NCI-H526 treated with DMSO at 0.1 percent for 48 hours (cell line): ENCODE measurements around the gene PFKFB3.
"Not testable (repeated sequence)": the region's sequence is repeated elsewhere in the genome, so short reads cannot be mapped to it uniquely, and the experiment has no call there.

ENCODE experiments used
- DNase-seq: peaks from one replicate; lab custom pipeline; 2025; lab: John Stamatoyannopoulos, UW

Gene PFKFB3

DNA sequence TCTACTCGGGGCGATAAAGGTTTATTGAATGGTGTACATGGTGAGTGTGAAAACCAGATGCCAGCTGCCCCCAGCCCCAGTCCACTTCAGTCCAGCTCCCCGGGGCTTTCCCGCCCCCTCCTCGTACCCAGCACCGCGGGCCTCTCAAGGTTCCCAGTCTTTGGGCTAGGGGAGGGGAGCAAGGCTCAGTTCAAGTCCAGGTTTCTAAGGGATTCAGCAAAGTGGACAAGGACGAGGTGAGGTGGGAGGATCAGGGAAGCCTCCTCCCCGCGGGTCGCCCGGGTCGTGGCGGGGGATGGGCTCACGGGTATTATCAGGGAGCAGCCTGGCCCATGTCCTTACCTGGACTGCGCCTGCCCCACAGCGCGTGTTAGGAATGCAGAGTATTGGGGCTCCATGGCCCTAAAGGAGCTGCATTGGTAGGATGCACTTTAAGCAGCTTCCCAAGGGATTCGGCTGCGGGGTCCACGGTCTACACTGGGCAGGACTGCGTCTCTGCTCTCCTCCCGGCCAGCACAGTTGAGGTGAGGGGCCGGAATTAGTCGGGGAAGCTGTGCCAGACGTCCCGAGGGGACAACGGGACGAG, 541 bp upstream of the PFKFB3 start:
- no peak for DNase-seq

DNA sequence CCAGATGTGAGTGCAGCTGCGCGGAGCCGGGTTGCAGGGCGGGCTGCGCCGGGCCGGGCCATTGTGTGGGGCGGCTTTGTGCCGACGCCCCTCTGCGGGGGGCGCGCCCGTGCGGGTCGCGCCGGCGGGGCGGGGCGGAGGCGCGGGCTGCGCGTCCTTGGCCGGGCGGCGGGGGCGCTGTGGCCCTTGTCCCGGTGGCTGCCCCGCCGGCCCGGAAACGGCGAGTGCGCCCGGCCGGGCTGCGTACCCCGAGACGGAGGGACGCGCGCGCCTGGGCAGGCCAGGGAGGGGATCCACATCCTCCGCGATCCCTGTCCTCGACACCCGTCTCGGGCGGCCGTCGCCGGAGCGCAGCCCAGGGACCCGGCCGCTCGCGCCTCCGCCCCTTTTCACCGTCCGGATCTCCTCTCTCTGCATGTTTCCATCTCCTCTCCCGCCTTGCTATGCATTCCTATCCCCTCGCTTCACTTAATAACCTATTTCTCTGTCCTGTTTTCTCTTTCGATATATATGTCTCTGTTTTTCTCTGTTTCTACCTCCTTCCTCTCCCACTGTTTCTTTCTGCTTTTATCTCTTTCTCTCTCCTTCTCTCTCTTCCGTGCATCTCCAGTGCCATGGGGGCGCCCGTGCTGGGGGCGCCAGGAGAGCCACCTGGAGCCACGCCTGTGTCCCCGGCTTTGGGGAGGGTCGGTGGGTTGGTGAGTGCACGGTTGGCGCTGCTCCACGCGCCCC, 765 bp downstream of the PFKFB3 start:
- no peak for DNase-seq

DNA sequence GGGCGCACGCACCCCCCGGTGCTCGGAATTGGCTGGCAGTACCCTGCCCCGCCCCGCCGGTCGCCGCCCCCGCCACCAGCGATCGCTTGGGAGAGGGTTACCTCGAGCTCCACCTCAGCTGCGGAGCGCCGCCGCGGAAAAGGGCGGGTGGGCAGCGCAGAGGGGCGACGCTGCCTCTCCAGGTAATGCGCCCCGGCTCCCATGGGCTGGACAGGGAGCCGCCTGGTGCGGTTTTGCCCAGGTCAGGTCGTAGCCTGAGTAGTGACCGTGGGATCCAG, 1.3 kb downstream of the PFKFB3 start:
- no peak for DNase-seq

DNA sequence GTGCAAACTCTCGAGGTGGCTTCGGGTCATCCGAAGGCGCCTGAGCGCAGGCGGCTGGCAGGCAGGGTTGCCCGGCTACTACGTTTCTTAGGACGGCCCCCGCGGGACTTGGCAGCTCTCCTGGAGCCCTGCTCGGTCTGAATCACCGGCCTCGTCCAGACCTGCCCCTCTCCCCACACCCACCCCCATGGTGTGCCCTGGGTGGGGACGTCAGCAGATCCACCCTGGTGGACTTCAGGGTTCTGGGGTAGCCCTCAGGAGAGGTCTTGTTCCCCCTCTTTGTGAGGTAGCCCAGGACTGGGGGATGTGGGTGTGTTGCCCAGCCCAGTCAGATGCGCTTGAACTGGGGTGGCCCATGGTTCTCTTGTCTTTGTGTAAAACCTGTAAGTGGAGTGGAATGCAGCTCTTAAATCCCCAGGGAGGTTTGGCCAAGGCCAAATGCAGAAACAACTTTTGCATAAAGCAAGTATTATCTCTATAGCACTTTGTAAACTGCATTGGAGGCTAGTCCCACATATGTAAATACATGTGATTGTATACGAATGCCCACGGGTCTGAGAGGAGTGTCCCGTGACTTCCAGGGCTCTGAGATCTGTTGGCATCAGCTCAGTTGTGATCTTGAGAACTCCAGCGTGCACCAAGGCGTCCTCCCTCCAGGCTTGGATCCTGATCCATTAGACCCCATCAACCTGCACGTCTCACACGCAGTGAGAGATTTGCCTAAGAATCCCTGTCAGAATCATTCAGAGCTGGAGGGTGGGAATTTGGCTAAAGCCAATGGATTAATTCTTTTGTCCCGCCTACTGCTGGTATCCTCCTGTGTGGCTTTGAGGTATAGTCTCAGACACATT, 1.8 kb downstream of the PFKFB3 start:
- peak; percentile 38 for DNase-seq

DNA sequence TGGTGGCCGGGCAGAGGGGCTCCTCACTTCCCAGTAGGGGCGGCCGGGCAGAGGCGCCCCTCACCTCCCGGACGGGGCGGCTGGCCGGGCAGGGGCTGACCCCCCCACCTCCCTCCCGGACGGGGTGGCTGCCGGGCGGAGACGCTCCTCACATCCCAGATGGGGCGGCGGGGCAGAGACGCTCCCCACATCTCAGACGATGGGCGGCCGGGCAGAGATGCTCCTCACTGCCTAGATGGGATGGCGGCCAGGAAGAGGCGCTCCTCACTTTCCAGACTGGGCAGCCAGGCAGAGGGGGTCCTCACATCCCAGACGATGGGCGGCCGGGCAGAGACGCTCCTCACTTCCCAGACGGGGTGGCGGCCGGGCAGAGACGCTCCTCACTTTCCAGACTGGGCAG, 3.8 kb downstream of the PFKFB3 start:
- DNase-seq, result not testable (repeated sequence)

DNA sequence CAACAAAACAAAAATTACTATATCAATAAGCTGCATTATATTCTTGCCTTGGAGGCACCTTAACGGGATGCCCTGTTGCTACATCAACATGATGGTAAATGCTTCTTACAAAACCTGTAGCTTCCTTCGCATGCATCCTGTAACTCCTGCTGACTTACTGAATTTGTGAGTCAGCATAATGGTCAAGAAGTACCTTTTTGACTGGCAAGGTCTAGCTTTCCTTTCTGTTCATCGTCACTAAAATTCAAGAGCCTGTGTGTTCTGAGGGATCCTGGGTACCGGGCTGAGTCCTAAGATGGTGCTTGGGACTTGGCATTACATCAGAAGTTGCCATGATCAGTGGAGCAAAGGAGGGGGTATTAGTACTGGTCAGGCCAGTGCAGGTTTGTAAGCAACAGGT, 4.9 kb downstream of the PFKFB3 start:
- no peak for DNase-seq

DNA sequence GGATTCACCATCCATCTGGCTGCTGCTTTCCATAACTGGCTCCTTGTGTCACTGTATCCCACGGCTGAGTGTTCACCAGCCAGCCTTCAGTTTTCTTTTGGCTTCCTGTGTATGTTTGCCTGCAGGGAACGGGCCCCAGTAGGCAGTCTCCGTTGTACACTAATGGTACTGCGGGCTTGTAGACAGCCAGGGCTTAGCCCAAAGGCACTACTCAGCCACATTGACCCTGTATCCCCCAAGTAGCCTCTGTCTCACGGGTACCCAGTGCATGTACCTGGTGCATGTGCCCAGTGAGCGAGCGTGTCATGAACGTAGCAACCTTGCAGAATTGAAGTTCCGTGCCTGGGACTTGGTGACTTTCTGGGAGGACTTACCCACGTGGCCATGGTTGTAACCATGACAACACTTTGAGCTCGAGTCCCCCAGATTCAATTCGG, 6.1 kb downstream of the PFKFB3 start:
- no peak for DNase-seq

DNA sequence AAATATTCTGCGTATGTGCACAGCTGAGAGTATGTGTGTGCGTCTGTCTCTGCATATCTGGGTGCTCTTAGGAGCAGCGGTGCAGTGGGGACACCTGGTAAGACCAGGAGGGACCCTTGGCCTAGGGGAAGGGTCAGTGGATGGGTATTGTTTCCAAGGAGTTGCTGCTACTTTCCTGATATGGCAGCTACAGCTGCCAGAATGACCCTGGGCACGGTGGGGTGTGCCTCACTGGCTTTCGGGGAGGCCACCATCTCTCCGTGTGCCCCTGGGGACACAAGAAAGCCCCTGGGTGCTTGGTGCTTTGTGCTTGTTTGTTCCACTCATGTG, 8.6 kb downstream of the PFKFB3 start:
- no peak for DNase-seq

DNA sequence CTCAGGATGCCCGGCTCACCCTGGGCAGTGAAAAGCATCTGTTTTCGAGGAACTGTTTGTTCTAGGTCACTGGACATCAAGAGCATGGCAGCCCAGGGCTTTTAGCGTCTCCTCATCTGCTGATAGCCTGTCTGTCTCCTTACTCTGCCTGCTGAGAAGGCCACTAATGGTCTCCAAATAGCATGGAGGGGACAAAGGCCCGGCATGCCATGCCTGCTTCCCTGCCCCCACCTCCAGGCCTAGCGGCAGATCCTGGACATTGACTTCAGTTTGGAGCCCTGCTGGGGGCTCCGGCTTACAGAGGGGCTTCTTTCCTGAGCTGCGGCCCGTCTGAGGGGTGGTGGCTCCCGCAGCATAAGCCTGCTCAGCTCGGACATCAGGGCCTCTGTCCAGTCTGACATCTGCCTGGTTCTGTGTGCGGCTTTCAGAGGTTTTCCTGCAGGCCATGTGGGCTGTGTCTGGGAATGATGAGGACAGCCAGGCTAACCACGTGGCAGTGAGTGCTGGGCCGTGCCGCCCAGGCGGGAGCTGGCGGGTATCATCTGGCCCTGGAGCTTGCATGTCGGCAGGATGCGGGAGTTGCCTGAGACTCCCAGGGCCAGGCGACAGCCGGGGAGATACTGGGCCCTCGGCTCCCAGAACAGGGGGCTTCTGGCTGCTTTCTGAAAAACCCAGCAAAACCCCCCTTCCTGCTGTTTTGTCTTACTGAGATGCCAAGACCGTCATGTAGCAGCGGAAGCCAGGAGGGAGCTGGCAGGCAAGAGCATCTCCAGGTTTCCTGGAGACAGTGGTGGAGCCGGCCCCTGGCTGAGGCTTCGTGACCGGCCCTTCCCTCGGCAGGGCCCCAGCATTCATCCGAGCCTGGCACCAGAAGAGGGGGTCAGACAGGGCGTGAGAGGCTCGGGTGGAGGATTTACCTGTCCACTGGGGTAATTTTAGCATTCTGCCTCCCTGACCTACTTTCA, 9.2 kb downstream of the PFKFB3 start:
- DNase-seq, result no peak

DNA sequence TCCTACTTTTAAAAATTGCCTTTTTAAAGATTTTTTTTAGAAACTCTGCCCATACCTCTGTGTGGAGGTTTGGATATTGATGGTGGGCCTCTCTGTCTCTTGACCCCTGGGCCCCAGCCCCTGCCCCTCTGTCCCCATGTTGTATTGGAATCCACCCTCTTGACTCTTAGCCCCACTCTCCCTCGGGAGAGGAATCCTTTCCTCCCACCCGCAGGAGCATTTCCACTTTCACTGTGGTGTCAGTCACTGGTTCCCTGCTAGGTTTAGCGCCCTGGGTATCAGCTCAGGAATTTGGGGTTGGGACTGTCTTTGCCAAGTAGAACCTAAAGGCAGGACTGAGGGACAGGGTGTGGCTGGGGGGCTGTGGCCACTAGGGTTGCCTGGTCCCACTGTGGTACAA, 10.1 kb downstream of the PFKFB3 start:
- no peak for DNase-seq

DNA sequence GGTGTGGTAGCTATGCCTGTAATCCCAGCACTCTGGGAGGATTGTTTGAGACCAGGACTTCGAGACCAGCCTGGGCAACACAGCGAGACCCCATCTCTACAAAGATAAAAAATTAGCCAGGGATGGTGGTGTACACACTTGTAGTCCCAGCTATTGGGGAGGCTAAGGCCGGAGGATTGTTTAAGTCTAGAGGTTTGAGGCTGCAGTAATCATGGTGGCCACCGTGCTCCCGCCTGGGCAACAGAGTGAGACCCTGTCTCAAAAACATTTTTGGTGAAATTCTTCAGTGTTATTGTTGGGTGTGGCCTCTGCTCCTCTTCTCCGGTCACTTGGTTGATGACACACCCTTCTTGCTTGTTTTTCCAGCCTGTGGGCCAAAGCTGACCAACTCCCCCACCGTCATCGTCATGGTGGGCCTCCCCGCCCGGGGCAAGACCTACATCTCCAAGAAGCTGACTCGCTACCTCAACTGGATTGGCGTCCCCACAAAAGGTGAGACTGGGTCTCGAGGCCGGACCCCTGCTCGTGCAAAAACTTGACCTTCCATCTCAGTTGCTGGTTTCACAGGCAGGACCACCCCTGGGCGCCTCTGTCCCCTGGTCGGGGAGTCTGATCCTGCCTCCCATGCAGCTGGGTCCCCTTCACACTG, 10.6 kb downstream of the PFKFB3 start:
- DNase-seq, result no peak

DNA sequence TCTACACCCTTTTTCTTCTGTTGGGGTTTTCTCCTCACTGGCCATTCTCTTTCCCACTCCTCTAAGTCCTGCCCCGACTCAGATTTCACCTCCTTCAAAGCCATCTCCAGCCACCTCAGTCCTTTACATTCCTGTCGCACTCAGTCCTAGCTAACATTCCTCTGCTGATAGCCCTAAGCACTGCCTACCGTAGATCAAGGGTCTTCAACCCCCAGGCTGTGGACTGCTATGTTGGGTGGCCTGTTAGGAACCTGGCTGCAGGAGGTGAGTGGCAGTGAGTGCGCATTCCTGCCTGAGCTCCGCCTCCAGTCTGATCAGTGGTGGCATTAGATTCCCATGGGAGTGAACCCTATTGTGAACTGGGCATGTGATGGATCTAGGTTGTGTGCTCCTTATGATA, 11.2 kb downstream of the PFKFB3 start:
- no peak for DNase-seq

DNA sequence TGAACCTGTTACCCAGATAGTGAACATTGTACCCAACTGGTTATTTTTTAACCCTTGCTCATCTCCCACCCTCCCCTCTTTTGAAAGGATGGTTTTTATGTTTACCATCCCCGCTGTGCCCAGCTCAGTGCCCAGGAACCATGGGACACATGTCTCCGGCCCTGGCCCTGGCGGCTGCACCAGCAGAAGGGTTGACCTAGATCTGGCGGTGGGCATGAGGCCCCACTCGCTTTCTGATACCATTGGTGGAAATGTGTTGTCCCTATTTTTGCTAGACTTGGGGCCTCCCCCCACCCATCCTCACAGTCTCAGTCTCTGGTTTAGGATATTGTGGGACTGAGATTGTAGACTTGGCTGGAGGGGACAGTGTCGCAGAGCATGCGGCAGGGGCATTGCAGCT, 11.9 kb downstream of the PFKFB3 start:
- DNase-seq, result no peak

DNA sequence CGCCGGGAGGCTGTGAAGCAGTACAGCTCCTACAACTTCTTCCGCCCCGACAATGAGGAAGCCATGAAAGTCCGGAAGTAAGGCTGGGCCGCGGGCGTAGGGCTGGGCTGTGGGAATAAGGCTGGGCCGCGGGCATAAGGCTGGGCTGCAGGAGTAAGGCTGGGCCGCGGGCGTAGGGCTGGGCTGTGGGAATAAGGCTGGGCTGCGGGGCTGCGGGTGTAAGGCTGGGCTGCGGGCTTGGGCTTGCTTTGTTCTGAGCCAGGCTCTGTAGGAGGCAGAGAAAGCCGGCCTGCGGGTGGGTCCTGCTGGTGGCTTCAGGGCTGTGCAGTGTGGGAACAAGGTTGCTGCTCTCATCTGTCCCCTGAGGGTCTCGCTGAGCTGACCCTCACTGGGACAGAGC, 12.5 kb downstream of the PFKFB3 start:
- DNase-seq, result no peak

DNA sequence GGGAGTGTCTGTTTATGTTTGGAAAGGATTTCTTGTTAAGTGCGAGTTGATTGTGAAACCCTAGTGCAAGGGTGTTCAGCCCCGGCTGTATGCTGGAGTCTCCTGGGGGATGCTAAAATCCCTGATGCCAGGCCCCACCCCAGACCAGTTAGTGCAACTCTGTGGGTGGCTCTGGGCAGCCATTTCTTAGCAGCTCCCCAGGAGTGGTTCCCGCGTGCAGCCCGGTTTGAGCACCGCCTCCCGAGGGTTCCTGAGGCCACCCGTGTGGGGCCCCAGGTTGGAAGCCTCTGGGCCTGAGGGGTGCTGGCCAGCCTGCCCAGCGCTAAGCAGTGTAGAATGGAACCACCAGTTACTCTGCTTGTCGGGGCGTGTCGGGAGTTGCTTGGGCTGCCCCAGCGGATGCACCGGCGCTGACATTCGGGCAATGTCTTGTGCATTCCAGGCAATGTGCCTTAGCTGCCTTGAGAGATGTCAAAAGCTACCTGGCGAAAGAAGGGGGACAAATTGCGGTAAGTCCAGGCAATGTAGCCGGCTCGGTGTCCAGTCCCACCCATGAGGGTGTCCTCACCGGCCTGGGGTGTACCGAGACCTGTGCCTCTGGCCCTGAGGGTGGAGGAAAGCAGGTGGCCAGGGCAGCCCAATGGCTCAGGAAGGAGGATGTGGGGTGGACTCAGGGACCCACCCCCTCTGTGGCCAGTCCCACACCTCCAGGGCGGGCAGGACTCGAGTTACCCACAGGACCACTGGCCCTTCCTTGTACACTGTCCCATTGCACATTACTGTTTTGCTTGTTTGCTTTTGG, 13.2 kb downstream of the PFKFB3 start:
- no peak for DNase-seq

DNA sequence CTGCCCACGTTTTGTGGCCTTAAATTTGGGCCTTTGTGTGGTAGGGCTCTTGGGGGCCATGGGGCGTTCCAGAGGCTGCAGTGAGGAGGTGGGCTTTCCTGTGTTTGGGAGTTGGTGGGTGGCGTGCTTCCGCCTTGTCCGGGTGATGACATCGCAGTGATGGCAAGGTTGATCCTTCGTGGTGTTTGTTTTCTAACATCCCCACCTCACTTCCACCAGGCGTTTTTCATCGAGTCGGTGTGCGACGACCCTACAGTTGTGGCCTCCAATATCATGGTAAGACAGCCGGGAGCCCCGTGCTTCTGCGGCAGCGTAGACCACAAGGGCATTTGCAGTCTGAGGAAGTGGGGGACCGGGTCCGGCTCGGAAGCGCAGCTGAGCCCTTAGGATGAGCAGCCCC, 14.2 kb downstream of the PFKFB3 start:
- no peak for DNase-seq

DNA sequence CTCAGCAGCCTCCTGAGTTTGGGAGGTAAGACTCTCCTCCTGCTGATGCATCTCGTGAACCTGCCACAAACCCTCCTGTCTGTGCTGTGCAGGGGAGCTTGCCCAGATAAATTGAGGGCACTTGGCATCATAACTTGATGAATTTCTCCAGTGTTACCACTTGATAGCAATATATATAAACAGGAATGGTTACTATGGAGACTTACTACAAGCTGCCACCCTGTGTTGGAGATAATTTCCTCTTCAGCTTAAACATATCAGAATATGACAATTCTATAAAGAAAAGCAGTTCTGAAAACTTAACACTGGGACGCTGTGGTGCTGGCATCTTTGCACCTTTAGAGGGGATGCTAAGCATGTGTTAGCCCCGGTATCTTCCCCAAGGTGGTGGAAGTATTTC, 14.9 kb downstream of the PFKFB3 start:
- DNase-seq, result no peak

DNA sequence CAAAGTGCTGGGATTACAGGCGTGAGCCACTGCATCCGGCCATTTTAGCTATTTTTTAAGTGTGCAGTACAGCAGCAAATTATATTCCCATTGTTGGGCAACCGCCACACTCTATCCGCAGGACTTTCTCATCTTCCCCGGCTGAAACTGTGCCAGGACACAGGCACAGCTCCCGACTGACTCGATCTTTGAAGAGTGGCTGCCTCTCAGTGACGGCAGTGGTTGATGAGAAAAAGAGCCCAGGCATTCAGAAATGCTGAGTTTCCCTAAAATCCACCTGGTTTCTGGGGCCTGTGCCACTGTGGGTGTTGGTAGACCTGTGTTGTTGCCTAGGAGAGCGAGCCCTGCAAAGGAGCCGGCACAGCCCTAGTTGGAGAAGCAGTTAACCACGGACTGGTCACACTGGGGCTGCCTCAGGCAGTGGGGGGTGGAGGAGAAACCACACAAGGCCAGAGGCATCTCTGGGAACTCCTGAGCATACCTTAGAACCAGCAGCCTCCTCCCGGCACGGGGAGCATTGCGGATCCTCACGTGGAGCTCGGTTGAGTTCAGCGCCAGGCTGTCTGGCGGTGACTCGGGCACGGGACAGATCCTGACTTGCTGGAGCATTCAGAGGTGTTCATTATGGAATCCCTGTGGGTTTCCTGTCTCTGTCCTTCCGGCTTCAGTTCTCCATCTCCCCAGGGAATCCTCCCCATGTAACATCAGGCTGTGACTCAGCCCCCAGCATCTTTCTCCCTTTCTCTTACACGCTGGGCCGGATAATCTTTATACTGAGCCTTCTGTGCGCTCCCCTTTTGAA, 16.2 kb downstream of the PFKFB3 start:
- DNase-seq, result no peak

DNA sequence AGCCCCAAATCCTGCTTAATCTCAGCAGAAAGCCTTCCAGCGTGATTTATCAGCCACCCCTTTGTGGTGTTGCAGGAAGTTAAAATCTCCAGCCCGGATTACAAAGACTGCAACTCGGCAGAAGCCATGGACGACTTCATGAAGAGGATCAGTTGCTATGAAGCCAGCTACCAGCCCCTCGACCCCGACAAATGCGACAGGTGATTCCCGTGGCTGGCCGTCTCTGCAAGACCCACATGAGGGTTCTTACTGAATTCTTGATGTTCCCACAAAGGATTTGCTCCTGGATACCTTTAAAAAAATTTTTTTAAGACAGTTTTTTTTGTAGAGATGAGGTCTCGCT, 16.7 kb downstream of the PFKFB3 start:
- DNase-seq, result no peak
